ENCODE measurements around the gene MRLN. TPM values are rescaled to one million over a fixed set of nuclear protein-coding genes. Genes with fewer than 3 reads are reported as not detected.

Gene MRLN
- total RNA-seq = not detected in 2 replicates

GRCh38 chr10:59753267-59753666 is at the start of gene MRLN:
TSS of gene MRLN (minus strand) at chr10:59753455.

DNA sequence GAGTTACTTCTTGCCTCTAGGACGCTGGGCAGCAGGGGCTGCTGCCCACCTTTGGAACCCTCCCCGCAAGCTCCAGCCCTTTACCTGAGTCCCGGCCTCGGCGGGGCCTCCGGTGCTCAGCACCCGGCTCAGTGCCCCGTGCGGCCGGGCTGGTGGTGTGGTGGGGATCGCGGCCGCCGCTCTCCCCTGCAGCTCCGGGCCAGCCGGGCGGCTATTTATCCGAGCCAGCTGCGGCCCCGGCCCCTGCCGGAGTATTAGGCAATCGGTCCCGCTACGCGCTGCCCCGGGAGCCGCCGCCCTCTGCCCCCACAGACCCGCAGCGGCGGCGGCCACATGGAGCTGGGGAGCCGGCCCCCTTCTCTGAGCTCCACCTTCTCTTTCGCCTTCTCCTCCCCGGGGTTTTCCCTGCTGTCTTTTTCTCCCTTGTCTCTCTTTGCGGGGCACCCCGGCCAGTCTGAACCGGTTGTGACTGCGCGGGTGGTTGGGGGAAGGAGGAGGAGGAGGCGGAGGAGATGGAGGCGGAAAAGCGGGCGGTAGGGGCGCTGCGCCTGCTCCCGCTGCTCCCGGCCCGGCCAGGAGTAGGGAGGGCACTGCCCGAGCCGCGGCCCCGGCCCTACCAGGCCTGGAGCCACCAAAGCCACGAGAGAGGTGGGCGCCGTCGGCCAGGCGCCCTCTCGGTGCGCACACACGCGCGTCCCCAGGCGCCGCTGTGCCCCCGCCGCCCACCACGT is 43.7 kb downstream of the MRLN start, which contains the start of gene SLC16A9:
Gene SLC16A9 (minus strand): TSS at position 456 of the 731 bp plus-strand sequence. CDS start 25,559 bp downstream, outside the sequence.

Other genes with a start within 250 kb of the MRLN start
- 1.6 and 2.1 TPM in 2 replicates for gene SLC16A9, start 43.6 kb downstream of the MRLN start, total RNA-seq
- 19.9 and 28.1 TPM in 2 replicates for gene CCDC6, start 153.1 kb upstream of the MRLN start, total RNA-seq

Data from mesangial cell (primary cell).